ENCODE results near the gene SLC2A6. TPM values are rescaled to one million over a fixed set of nuclear protein-coding genes. Genes with fewer than 3 reads are reported as not detected.

Gene SLC2A6
- polyA plus RNA-seq, 2 donors, result 0.69 TPM

GRCh38 chr9:133499132-133499891 is 20.4 kb upstream of the SLC2A6 start:
- H3K36me3 ChIP-seq (ENCODE audit: control insufficient read depth in 2 of 2, insufficient read depth in 2 of 2, low read length in 1 of 2), result no peaks in the 10 kb centered on the region
- H3K27ac ChIP-seq (ENCODE audit: low read depth in 2 of 2, low read length in 1 of 2), result peak overlapping the region in 1 of 2 donors; percentile 48
- 59 to 63% methylated on average over 19 of the region's 19 CpGs for WGBS, 2 donors
- no peaks in the 10 kb centered on the region for H3K27me3 ChIP-seq (ENCODE audit: control insufficient read depth in 1 of 2, insufficient read depth in 2 of 2, low read length in 2 of 2)
- H3K4me1 ChIP-seq (ENCODE audit: control insufficient read depth in 2 of 2, insufficient read depth in 2 of 2, low read length in 1 of 2), result peaks cover 0 to 12% of the 10 kb centered on the region in 2 donors
- no peak overlapping the region for H3K4me3 ChIP-seq (ENCODE audit: low read depth in 1 of 2, low read length in 2 of 2)
- no peaks in the 10 kb centered on the region for H3K9me3 ChIP-seq (ENCODE audit: control insufficient read depth in 2 of 2, insufficient read depth in 1 of 2, low read depth in 1 of 2, low read length in 1 of 2)

GRCh38 chr9:133496861-133497842 is 18.3 kb upstream of the SLC2A6 start:
- no peaks in the 10 kb centered on the region for H3K9me3 ChIP-seq (ENCODE audit: control insufficient read depth in 2 of 2, insufficient read depth in 1 of 2, low read depth in 1 of 2, low read length in 1 of 2)
- no peaks in the 10 kb centered on the region for H3K27me3 ChIP-seq (ENCODE audit: control insufficient read depth in 1 of 2, insufficient read depth in 2 of 2, low read length in 2 of 2)
- H3K4me1 ChIP-seq (ENCODE audit: control insufficient read depth in 2 of 2, insufficient read depth in 2 of 2, low read length in 1 of 2), result peaks cover 0 to 14% of the 10 kb centered on the region in 2 donors
- H3K36me3 ChIP-seq (ENCODE audit: control insufficient read depth in 2 of 2, insufficient read depth in 2 of 2, low read length in 1 of 2), result no peaks in the 10 kb centered on the region
- 72 to 75% methylated on average over 35 of the region's 35 CpGs for WGBS, 2 donors
- H3K4me3 ChIP-seq (ENCODE audit: low read depth in 1 of 2, low read length in 2 of 2), result no peak overlapping the region
- H3K27ac ChIP-seq (ENCODE audit: low read depth in 2 of 2, low read length in 1 of 2), result no peak overlapping the region

- H3K4me3 ChIP-seq (ENCODE audit: low read depth in 1 of 2, low read length in 2 of 2), result no peak overlapping the region
- H3K27ac ChIP-seq (ENCODE audit: low read depth in 2 of 2, low read length in 1 of 2), result no peak overlapping the region
- H3K27me3 ChIP-seq (ENCODE audit: control insufficient read depth in 1 of 2, insufficient read depth in 2 of 2, low read length in 2 of 2), result no peaks in the 10 kb centered on the region
- H3K9me3 ChIP-seq (ENCODE audit: control insufficient read depth in 2 of 2, insufficient read depth in 1 of 2, low read depth in 1 of 2, low read length in 1 of 2), result no peaks in the 10 kb centered on the region
- H3K4me1 ChIP-seq (ENCODE audit: control insufficient read depth in 2 of 2, insufficient read depth in 2 of 2, low read length in 1 of 2), result peaks cover 0 to 14% of the 10 kb centered on the region in 2 donors
- no peaks in the 10 kb centered on the region for H3K36me3 ChIP-seq (ENCODE audit: control insufficient read depth in 2 of 2, insufficient read depth in 2 of 2, low read length in 1 of 2)
- WGBS, 2 donors, result 93% methylated on average over 24 of the region's 24 CpGs
Observed at GRCh38 chr9:133495327-133496293, 16.7 kb upstream of the SLC2A6 start.

- Histone ChIP-seq H3K36me3 (ENCODE audit: control insufficient read depth in 2 of 2, insufficient read depth in 2 of 2, low read length in 1 of 2) (no peaks in the 10 kb centered on the region), H3K4me3 (ENCODE audit: low read depth in 1 of 2, low read length in 2 of 2) (no peak overlapping the region), H3K27ac (ENCODE audit: low read depth in 2 of 2, low read length in 1 of 2) (no peak overlapping the region), H3K4me1 (ENCODE audit: control insufficient read depth in 2 of 2, insufficient read depth in 2 of 2, low read length in 1 of 2) (peaks cover 0 to 14% of the 10 kb centered on the region in 2 donors), H3K9me3 (ENCODE audit: control insufficient read depth in 2 of 2, insufficient read depth in 1 of 2, low read depth in 1 of 2, low read length in 1 of 2) (no peaks in the 10 kb centered on the region), H3K27me3 (ENCODE audit: control insufficient read depth in 1 of 2, insufficient read depth in 2 of 2, low read length in 2 of 2) (no peaks in the 10 kb centered on the region)
- 82% methylated on average over 24 of the region's 24 CpGs for WGBS, 2 donors
Observed at GRCh38 chr9:133494636-133495326, 15.9 kb upstream of the SLC2A6 start.

GRCh38 chr9:133493845-133494540 is 15.1 kb upstream of the SLC2A6 start:
- Histone ChIP-seq H3K4me1 (ENCODE audit: control insufficient read depth in 2 of 2, insufficient read depth in 2 of 2, low read length in 1 of 2) (peaks cover 0 to 14% of the 10 kb centered on the region in 2 donors), H3K27ac (ENCODE audit: low read depth in 2 of 2, low read length in 1 of 2) (no peak overlapping the region)
- 83 to 91% methylated on average over 23 of the region's 23 CpGs for WGBS, 2 donors

GRCh38 chr9:133493428-133493827 is 14.5 kb upstream of the SLC2A6 start:
- H3K4me1 ChIP-seq (ENCODE audit: control insufficient read depth in 2 of 2, insufficient read depth in 2 of 2, low read length in 1 of 2), result peaks cover 0 to 10% of the 10 kb centered on the region in 2 donors
- H3K27ac ChIP-seq (ENCODE audit: low read depth in 2 of 2, low read length in 1 of 2), result no peak overlapping the region
- H3K9me3 ChIP-seq (ENCODE audit: control insufficient read depth in 2 of 2, insufficient read depth in 1 of 2, low read depth in 1 of 2, low read length in 1 of 2), result no peaks in the 10 kb centered on the region
- no peaks in the 10 kb centered on the region for H3K27me3 ChIP-seq (ENCODE audit: control insufficient read depth in 1 of 2, insufficient read depth in 2 of 2, low read length in 2 of 2)
- WGBS, 2 donors, result 86 to 89% methylated on average over 11 of the region's 11 CpGs
- no peak overlapping the region for H3K4me3 ChIP-seq (ENCODE audit: low read depth in 1 of 2, low read length in 2 of 2)
- no peaks in the 10 kb centered on the region for H3K36me3 ChIP-seq (ENCODE audit: control insufficient read depth in 2 of 2, insufficient read depth in 2 of 2, low read length in 1 of 2)

More at GRCh38 chr9:133493845-133494540, 15.1 kb upstream of the SLC2A6 start:
- Histone ChIP-seq H3K27me3 (ENCODE audit: control insufficient read depth in 1 of 2, insufficient read depth in 2 of 2, low read length in 2 of 2) (no peaks in the 10 kb centered on the region), H3K36me3 (ENCODE audit: control insufficient read depth in 2 of 2, insufficient read depth in 2 of 2, low read length in 1 of 2) (no peaks in the 10 kb centered on the region), H3K4me3 (ENCODE audit: low read depth in 1 of 2, low read length in 2 of 2) (no peak overlapping the region), H3K9me3 (ENCODE audit: control insufficient read depth in 2 of 2, insufficient read depth in 1 of 2, low read depth in 1 of 2, low read length in 1 of 2) (no peaks in the 10 kb centered on the region)

- peaks cover 0 to 4% of the 10 kb centered on the region in 2 donors for H3K4me1 ChIP-seq (ENCODE audit: control insufficient read depth in 2 of 2, insufficient read depth in 2 of 2, low read length in 1 of 2)
- H3K4me3 ChIP-seq (ENCODE audit: low read depth in 1 of 2, low read length in 2 of 2), result no peak overlapping the region
- no peaks in the 10 kb centered on the region for H3K27me3 ChIP-seq (ENCODE audit: control insufficient read depth in 1 of 2, insufficient read depth in 2 of 2, low read length in 2 of 2)
- no peaks in the 10 kb centered on the region for H3K9me3 ChIP-seq (ENCODE audit: control insufficient read depth in 2 of 2, insufficient read depth in 1 of 2, low read depth in 1 of 2, low read length in 1 of 2)
- no peaks in the 10 kb centered on the region for H3K36me3 ChIP-seq (ENCODE audit: control insufficient read depth in 2 of 2, insufficient read depth in 2 of 2, low read length in 1 of 2)
- WGBS, 2 donors, result 42 to 50% methylated on average over 33 of the region's 33 CpGs
- no peak overlapping the region for H3K27ac ChIP-seq (ENCODE audit: low read depth in 2 of 2, low read length in 1 of 2)
Observed at GRCh38 chr9:133492061-133493021, 13.4 kb upstream of the SLC2A6 start.

GRCh38 chr9:133491656-133491925 is 12.7 kb upstream of the SLC2A6 start:
- Histone ChIP-seq H3K9me3 (ENCODE audit: control insufficient read depth in 2 of 2, insufficient read depth in 1 of 2, low read depth in 1 of 2, low read length in 1 of 2) (no peaks in the 10 kb centered on the region), H3K27me3 (ENCODE audit: control insufficient read depth in 1 of 2, insufficient read depth in 2 of 2, low read length in 2 of 2) (no peaks in the 10 kb centered on the region), H3K4me1 (ENCODE audit: control insufficient read depth in 2 of 2, insufficient read depth in 2 of 2, low read length in 1 of 2) (peaks cover 0 to 3% of the 10 kb centered on the region in 2 donors), H3K36me3 (ENCODE audit: control insufficient read depth in 2 of 2, insufficient read depth in 2 of 2, low read length in 1 of 2) (no peaks in the 10 kb centered on the region), H3K4me3 (ENCODE audit: low read depth in 1 of 2, low read length in 2 of 2) (no peak overlapping the region), H3K27ac (ENCODE audit: low read depth in 2 of 2, low read length in 1 of 2) (no peak overlapping the region)
- 89 to 95% methylated on average over 8 of the region's 8 CpGs for WGBS, 2 donors
